GM12878 (cell line): ENCODE results near the gene ZBTB32.

Source experiments
- CTCF ChIP-seq, 3 experiments: IDR thresholded peaks in 2 of 3; conservative IDR thresholded peaks in 1 of 3; 2 replicates each; pipeline ENCODE4 v1.5.1; 2011; ENCODE audit warnings: low read depth in 3 of 3, low read length in 3 of 3, mild to moderate bottlenecking in 3 of 3, control low read depth in 2 of 3, moderate library complexity in 2 of 3, inconsistent platforms in 1 of 3, mixed read lengths in 1 of 3; ENCODE audit not compliant: control insufficient read depth in 2 of 3, insufficient read depth in 1 of 3; ENCODE audit errors: extremely low read depth in 1 of 3
- EP300 ChIP-seq, 2 experiments: fragments of 150-350 bp in 1 of 2; IDR thresholded peaks; 2 replicates each; pipeline ENCODE4 v1.6.1; 2011 to 2012; ENCODE audit warnings: low read depth in 2 of 2, low read length in 2 of 2, borderline replicate concordance in 1 of 2, improper control_type of control experiment in 1 of 2, inconsistent platforms in 1 of 2; ENCODE audit not compliant: control insufficient read depth in 1 of 2
- GABPA ChIP-seq: IDR thresholded peaks from 2 replicates; pipeline ENCODE4 v1.6.1; 2014; ENCODE audit warnings: antibody characterized with exemption, low read depth, mild to moderate bottlenecking, inconsistent platforms
- HDGF ChIP-seq: fragments of 450-650 bp; IDR thresholded peaks from 2 replicates; pipeline ENCODE4 v1.6.1; 2016; ENCODE audit warnings: antibody characterized with exemption
- MAX ChIP-seq: IDR thresholded peaks from 2 replicates; pipeline ENCODE4 v1.6.1; 2012; ENCODE audit warnings: low read depth, low read length, improper control_type of control experiment
- PKNOX1 ChIP-seq: fragments of 450-650 bp; IDR thresholded peaks from 2 replicates; pipeline ENCODE4 v1.6.1; 2016; ENCODE audit warnings: mild to moderate bottlenecking
- POLR2A ChIP-seq: IDR thresholded peaks from 2 replicates; pipeline ENCODE4 v1.6.1; 2011; ENCODE audit warnings: low read depth, mild to moderate bottlenecking, low read length
- RB1 ChIP-seq: fragments of 450-650 bp; formaldehyde crosslinking; IDR thresholded peaks from 2 replicates; pipeline ENCODE4 v1.6.1; 2017; ENCODE audit warnings: mild to moderate bottlenecking, borderline replicate concordance
- RFX5 ChIP-seq: IDR thresholded peaks from 2 replicates; pipeline ENCODE4 v1.6.1; 2011; ENCODE audit warnings: low read depth, low read length, improper control_type of control experiment
- ZBTB33 ChIP-seq: fragments of 450-650 bp; IDR thresholded peaks from 2 replicates; pipeline ENCODE4 v1.6.1; 2017; ENCODE audit warnings: mild to moderate bottlenecking

GRCh38 chr19:35719402-35720162 is 15.2 kb downstream of the ZBTB32 start:
- no peak for TF ChIP-seq PKNOX1
- TF ChIP-seq MAX, result no peak
- no peak for TF ChIP-seq GABPA
- TF ChIP-seq RFX5, result no peak
- TF ChIP-seq CTCF (IDR thresholded peaks at IDR 0.05 in 2 of 3, conservative IDR thresholded peaks at IDR 0.05 in 1 of 3; ENCODE audit: control insufficient read depth in 2 of 3, extremely low read depth in 1 of 3, insufficient read depth in 1 of 3, low read depth in 3 of 3, low read length in 3 of 3), result no peak
- TF ChIP-seq POLR2A, result peak; percentile 45
- TF ChIP-seq RB1, result no peak
- no peak for TF ChIP-seq ZBTB33
- no peak for TF ChIP-seq EP300 (IDR thresholded peaks at IDR 0.05; ENCODE audit: borderline replicate concordance in 1 of 2, control insufficient read depth in 1 of 2, low read depth in 2 of 2, low read length in 2 of 2)
- TF ChIP-seq HDGF, result no peak
